Lower leg skin (tissue), 3 donors: ENCODE measurements around the gene IQGAP3.

Experiments used
- CTCF ChIP-seq, 3 donors: fragments of 450-650 bp; IDR thresholded peaks; one replicate each; pipeline ENCODE4 v1.5.1; 2016; ENCODE audit warnings: antibody characterized with exemption in 3 of 3, mild to moderate bottlenecking in 3 of 3, moderate library complexity in 2 of 3
- POLR2A ChIP-seq, 2 donors: fragments of 450-650 bp; IDR thresholded peaks; one replicate each; pipeline ENCODE4 v1.6.1; 2016 to 2017; ENCODE audit warnings: antibody characterized with exemption in 2 of 2, mild to moderate bottlenecking in 1 of 2, moderate library complexity in 1 of 2

- TF ChIP-seq CTCF (IDR thresholded peaks at IDR 0.05) (no peak), POLR2A (IDR thresholded peaks at IDR 0.05) (no peak)
Observed at GRCh38 chr1:156543066-156543465, 29.3 kb downstream of the IQGAP3 start.
